ENCODE data around the gene DMD.

- TF ChIP-seq CTCF (IDR thresholded peaks at IDR 0.05), result no peak
- no peak for TF ChIP-seq POLR2A (IDR thresholded peaks at IDR 0.05)
These were observed 1166.2 kb downstream of the DMD start for GRCh38 chrX:32045149-32045548.

All from ovary (tissue), 3 donors.